SH-SY5Y (cell line): ENCODE measurements around the gene NAGA.

Experiments
- GATA2 ChIP-seq: IDR thresholded peaks from 2 replicates; pipeline ENCODE4 v1.6.1; 2011; ENCODE audit warnings: mild to moderate bottlenecking, low read depth, low read length
- GATA3 ChIP-seq: IDR thresholded peaks from 2 replicates; pipeline ENCODE4 v1.6.1; 2011; ENCODE audit warnings: low read depth, mild to moderate bottlenecking, low read length, moderate library complexity

DNA sequence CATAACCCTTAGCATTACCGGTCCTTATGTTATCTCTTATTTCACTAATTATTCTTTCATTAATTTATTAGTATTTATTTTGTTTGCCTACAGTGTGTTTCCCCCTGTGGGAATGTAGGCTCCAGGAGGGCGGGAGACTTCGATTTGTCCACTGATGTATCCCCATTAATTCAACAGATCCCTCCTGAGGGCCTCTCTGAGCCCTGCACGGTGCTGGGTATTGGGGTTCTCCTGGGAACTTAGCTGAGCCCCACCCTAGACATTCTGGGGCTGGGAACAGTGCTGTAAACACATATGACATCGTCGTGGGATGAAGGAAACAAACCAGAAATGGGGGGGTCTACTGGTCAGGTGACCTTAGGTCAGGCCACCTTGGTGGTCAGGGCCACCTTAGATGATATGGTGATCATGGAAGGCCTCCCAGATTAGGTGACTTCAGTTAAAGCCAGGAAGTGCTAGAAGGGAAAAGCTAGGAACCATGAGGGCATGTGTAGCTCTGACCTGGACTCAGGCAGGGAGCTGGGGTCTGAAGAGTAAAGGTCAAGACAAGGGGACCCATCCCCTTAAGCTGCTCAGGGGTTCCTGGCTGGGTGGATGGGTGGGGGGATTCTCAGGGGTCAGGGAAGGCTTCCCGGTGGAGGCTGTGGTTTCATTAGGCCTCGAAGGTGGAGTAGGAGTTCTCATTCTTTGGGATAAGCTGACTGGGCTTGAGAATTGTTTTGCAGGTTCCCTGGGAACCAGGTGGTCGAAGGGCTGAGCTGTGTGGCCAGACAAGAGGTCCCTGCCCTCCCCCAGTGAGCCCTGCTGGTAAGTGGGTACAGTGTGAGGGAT is 4.4 kb upstream of the NAGA start:
- no peak for TF ChIP-seq GATA3
- no peak for TF ChIP-seq GATA2
